ENCODE data around the gene PHF1. TPM values are rescaled to one million over a fixed set of nuclear protein-coding genes. Genes with fewer than 3 reads are reported as not detected.
A peak's percentile ranks its signal among the peaks of the same experiment; 100 is the strongest.

Gene PHF1
- total and polyA plus RNA-seq, 2 of the 13 experiments (the other 11 are each of a cell fraction or from before 2014, with no cell fraction given): 25.4 to 61.9 TPM

- peak; percentile 31; the same call in 1 of the 2 replicates for TF ChIP-seq ZBED4 (CRISPR knock-in tag; IDR thresholded peaks at IDR 0.05; ENCODE audit: borderline replicate concordance)
- TF ChIP-seq, protein P1, sequence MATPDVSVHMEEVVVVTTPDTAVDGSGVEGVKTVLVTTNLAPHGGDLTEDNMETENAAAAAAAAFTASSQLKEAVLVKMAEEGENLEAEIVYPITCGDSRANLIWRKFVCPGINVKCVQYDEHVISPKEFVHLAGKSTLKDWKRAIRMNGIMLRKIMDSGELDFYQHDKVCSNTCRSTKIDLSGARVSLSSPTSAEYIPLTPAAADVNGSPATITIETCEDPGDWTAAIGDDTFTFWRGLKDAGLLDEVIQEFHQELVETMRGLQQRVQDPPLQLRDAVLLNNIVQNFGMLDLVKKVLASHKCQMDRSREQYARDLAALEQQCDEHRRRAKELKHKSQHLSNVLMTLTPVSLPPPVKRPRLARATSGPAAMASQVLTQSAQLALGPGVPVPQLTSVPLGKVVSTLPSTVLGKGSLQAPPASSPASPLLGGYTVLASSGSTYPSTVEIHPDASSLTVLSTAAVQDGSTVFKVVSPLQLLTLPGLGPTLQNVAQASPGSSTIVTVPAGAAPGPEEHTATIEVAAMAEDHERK (CRISPR knock-in tag; IDR thresholded peaks at IDR 0.05; ENCODE audit: low read depth): peak; percentile 66
- TF ChIP-seq, protein P2, sequence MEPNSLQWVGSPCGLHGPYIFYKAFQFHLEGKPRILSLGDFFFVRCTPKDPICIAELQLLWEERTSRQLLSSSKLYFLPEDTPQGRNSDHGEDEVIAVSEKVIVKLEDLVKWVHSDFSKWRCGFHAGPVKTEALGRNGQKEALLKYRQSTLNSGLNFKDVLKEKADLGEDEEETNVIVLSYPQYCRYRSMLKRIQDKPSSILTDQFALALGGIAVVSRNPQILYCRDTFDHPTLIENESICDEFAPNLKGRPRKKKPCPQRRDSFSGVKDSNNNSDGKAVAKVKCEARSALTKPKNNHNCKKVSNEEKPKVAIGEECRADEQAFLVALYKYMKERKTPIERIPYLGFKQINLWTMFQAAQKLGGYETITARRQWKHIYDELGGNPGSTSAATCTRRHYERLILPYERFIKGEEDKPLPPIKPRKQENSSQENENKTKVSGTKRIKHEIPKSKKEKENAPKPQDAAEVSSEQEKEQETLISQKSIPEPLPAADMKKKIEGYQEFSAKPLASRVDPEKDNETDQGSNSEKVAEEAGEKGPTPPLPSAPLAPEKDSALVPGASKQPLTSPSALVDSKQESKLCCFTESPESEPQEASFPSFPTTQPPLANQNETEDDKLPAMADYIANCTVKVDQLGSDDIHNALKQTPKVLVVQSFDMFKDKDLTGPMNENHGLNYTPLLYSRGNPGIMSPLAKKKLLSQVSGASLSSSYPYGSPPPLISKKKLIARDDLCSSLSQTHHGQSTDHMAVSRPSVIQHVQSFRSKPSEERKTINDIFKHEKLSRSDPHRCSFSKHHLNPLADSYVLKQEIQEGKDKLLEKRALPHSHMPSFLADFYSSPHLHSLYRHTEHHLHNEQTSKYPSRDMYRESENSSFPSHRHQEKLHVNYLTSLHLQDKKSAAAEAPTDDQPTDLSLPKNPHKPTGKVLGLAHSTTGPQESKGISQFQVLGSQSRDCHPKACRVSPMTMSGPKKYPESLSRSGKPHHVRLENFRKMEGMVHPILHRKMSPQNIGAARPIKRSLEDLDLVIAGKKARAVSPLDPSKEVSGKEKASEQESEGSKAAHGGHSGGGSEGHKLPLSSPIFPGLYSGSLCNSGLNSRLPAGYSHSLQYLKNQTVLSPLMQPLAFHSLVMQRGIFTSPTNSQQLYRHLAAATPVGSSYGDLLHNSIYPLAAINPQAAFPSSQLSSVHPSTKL (CRISPR knock-in tag; IDR thresholded peaks at IDR 0.05): peak; percentile 70
- TF ChIP-seq KLF12 (CRISPR knock-in tag; IDR thresholded peaks at IDR 0.05; ENCODE audit: borderline replicate concordance): peak; percentile 79
- TF ChIP-seq POLR2AphosphoS5 (IDR thresholded peaks at IDR 0.05; ENCODE audit: low read depth, low read length): peak; percentile 97
- TF ChIP-seq, protein P3, sequence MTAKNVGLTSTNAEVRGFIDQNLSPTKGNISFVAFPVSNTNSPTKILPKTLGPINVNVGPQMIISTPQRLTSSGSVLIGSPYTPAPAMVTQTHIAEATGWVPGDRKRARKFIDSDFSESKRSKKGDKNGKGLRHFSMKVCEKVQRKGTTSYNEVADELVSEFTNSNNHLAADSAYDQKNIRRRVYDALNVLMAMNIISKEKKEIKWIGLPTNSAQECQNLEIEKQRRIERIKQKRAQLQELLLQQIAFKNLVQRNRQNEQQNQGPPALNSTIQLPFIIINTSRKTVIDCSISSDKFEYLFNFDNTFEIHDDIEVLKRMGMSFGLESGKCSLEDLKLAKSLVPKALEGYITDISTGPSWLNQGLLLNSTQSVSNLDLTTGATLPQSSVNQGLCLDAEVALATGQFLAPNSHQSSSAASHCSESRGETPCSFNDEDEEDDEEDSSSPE (CRISPR knock-in tag; IDR thresholded peaks at IDR 0.05): peak; percentile 91
- peak; percentile 82; the same call in 1 of the 2 replicates for TF ChIP-seq FUBP1 (CRISPR knock-in tag; IDR thresholded peaks at IDR 0.05; ENCODE audit: borderline replicate concordance)
- no peak for TF ChIP-seq FOXA1 (IDR thresholded peaks at IDR 0.05)
- peak; percentile 69 for TF ChIP-seq FOXA1 (CRISPR knock-in tag; IDR thresholded peaks at IDR 0.05)
- TF ChIP-seq ZNF235 (CRISPR knock-in tag; IDR thresholded peaks at IDR 0.05; ENCODE audit: borderline replicate concordance): no peak; the same call in 1 of the 2 replicates
- TF ChIP-seq ZNF660 (CRISPR knock-in tag; IDR thresholded peaks at IDR 0.05; ENCODE audit: borderline replicate concordance, low read depth): no peak
- TF ChIP-seq CAMTA2 (CRISPR knock-in tag; IDR thresholded peaks at IDR 0.05; ENCODE audit: borderline replicate concordance): no peak; the same call in 1 of the 2 replicates
- no peak for TF ChIP-seq CHD4 (IDR thresholded peaks at IDR 0.05; ENCODE audit: borderline replicate concordance, low read length)
Measured at GRCh38 chr6:33454009-33454946, 43.5 kb downstream of the PHF1 start, which contains the start of gene ZBTB9 (continued).
